Measurements from ENCODE around the gene FAM227A. TPM values are rescaled to one million over a fixed set of nuclear protein-coding genes. Genes with fewer than 3 reads are reported as not detected.

FAM227A gene
- total and polyA plus RNA-seq, 2 experiments from 2014 or later: 0.51 to 2.9 TPM

GRCh38 chr22:38699143-38699542, 43.0 kb upstream of the FAM227A start:
- 40% methylated on average over 5 of the region's 5 CpGs for WGBS (ENCODE audit: low lambda C conversion rate, missing lambda C conversion rate)
- no peaks in the 10 kb centered on the region for H3K27me3 ChIP-seq
- peak overlapping the region; percentile 100 for H3K27ac ChIP-seq

GRCh38 chr22:38698407-38699094, 42.4 kb upstream of the FAM227A start:
- Histone ChIP-seq H4K20me1 (ENCODE audit: insufficient read depth, poor library complexity, severe bottlenecking) (peaks cover 9% of the 10 kb centered on the region), H3K9me2 (replicated peaks; ENCODE audit: insufficient read depth) (no peaks in the 10 kb centered on the region), H3K79me2 (peaks cover 63% of the 10 kb centered on the region), H3K4me1 (ENCODE audit: insufficient read depth) (peaks cover 38% of the 10 kb centered on the region), H3K4me2 (peak overlapping the region; percentile 88), H3K27me3 (no peaks in the 10 kb centered on the region), H3K4me3 (peak overlapping the region; percentile 90), H2AFZ (no peak overlapping the region), H3K9me3 (ENCODE audit: low read depth) (no peaks in the 10 kb centered on the region), H3K27ac (peak overlapping the region; percentile 100), H3K36me3 (replicated peaks; ENCODE audit: insufficient read depth, low read depth) (no peaks in the 10 kb centered on the region)
- no peak for DNase-seq (ENCODE audit: low spot score)
- TF ChIP-seq EZH2 (IDR thresholded peaks at IDR 0.05; ENCODE audit: borderline replicate concordance) (no peak), CTCF (IDR thresholded peaks at IDR 0.05; ENCODE audit: poor library complexity) (no peak), EZH2phosphoT487 (IDR thresholded peaks at IDR 0.05; ENCODE audit: low read depth, severe bottlenecking, unreplicated experiment) (no peak)
- 87% methylated on average over 13 of the region's 13 CpGs for WGBS (ENCODE audit: low lambda C conversion rate, missing lambda C conversion rate)

More at GRCh38 chr22:38699143-38699542, 43.0 kb upstream of the FAM227A start:
- Histone ChIP-seq H2AFZ (no peak overlapping the region), H3K4me3 (peak overlapping the region; percentile 90), H3K4me1 (ENCODE audit: insufficient read depth) (peaks cover 35% of the 10 kb centered on the region), H3K9me3 (ENCODE audit: low read depth) (no peaks in the 10 kb centered on the region), H3K4me2 (peak overlapping the region; percentile 88), H4K20me1 (ENCODE audit: insufficient read depth, poor library complexity, severe bottlenecking) (peaks cover 9% of the 10 kb centered on the region), H3K9me2 (replicated peaks; ENCODE audit: insufficient read depth) (no peaks in the 10 kb centered on the region), H3K36me3 (replicated peaks; ENCODE audit: insufficient read depth, low read depth) (no peaks in the 10 kb centered on the region), H3K79me2 (peaks cover 60% of the 10 kb centered on the region)
- TF ChIP-seq EZH2 (IDR thresholded peaks at IDR 0.05; ENCODE audit: borderline replicate concordance) (no peak), CTCF (IDR thresholded peaks at IDR 0.05; ENCODE audit: poor library complexity) (no peak), EZH2phosphoT487 (IDR thresholded peaks at IDR 0.05; ENCODE audit: low read depth, severe bottlenecking, unreplicated experiment) (no peak)
- no peak for DNase-seq (ENCODE audit: low spot score)

GRCh38 chr22:38697425-38698089, 41.4 kb upstream of the FAM227A start:
- no peak overlapping the region for H2AFZ ChIP-seq
- peaks cover 44% of the 10 kb centered on the region for H3K4me1 ChIP-seq (ENCODE audit: insufficient read depth)
- peaks cover 73% of the 10 kb centered on the region for H3K79me2 ChIP-seq
- H3K9me2 ChIP-seq (replicated peaks; ENCODE audit: insufficient read depth): no peaks in the 10 kb centered on the region
- peak; percentile 50 for DNase-seq (ENCODE audit: low spot score)
- H3K4me3 ChIP-seq: peak overlapping the region; percentile 90
- WGBS (ENCODE audit: low lambda C conversion rate, missing lambda C conversion rate): 52% methylated on average over 8 of the region's 8 CpGs
- no peaks in the 10 kb centered on the region for H3K27me3 ChIP-seq
- H3K9me3 ChIP-seq (ENCODE audit: low read depth): no peaks in the 10 kb centered on the region
- no peaks in the 10 kb centered on the region for H3K36me3 ChIP-seq (replicated peaks; ENCODE audit: insufficient read depth, low read depth)
- no peak for TF ChIP-seq EZH2 (IDR thresholded peaks at IDR 0.05; ENCODE audit: borderline replicate concordance)
- no peak for TF ChIP-seq EZH2phosphoT487 (IDR thresholded peaks at IDR 0.05; ENCODE audit: low read depth, severe bottlenecking, unreplicated experiment)
- TF ChIP-seq CTCF (IDR thresholded peaks at IDR 0.05; ENCODE audit: poor library complexity): no peak
- H3K4me2 ChIP-seq: peak overlapping the region; percentile 88
- peak overlapping the region; percentile 100 for H3K27ac ChIP-seq
- peaks cover 9% of the 10 kb centered on the region for H4K20me1 ChIP-seq (ENCODE audit: insufficient read depth, poor library complexity, severe bottlenecking)

Data from hepatocyte (in vitro differentiated cells).